Activated T-helper 9 cell treated with anti-CD3 and anti-CD28 coated beads, Interleukin-2, amount 50 U/mL, for 16 hours (primary cell): ENCODE measurements around the gene MAP3K12.
"Not testable (repeated sequence)": the region's sequence is repeated elsewhere in the genome, so short reads cannot be mapped to it uniquely, and the experiment has no call there.

Experiments
- DNase-seq: peaks from one replicate; pipeline ENCODE4 v3.0.0-alpha.2; 2020; ENCODE audit warnings: low read depth

The MAP3K12 gene, protein sequence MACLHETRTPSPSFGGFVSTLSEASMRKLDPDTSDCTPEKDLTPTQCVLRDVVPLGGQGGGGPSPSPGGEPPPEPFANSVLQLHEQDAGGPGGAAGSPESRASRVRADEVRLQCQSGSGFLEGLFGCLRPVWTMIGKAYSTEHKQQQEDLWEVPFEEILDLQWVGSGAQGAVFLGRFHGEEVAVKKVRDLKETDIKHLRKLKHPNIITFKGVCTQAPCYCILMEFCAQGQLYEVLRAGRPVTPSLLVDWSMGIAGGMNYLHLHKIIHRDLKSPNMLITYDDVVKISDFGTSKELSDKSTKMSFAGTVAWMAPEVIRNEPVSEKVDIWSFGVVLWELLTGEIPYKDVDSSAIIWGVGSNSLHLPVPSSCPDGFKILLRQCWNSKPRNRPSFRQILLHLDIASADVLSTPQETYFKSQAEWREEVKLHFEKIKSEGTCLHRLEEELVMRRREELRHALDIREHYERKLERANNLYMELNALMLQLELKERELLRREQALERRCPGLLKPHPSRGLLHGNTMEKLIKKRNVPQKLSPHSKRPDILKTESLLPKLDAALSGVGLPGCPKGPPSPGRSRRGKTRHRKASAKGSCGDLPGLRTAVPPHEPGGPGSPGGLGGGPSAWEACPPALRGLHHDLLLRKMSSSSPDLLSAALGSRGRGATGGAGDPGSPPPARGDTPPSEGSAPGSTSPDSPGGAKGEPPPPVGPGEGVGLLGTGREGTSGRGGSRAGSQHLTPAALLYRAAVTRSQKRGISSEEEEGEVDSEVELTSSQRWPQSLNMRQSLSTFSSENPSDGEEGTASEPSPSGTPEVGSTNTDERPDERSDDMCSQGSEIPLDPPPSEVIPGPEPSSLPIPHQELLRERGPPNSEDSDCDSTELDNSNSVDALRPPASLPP

DNA sequence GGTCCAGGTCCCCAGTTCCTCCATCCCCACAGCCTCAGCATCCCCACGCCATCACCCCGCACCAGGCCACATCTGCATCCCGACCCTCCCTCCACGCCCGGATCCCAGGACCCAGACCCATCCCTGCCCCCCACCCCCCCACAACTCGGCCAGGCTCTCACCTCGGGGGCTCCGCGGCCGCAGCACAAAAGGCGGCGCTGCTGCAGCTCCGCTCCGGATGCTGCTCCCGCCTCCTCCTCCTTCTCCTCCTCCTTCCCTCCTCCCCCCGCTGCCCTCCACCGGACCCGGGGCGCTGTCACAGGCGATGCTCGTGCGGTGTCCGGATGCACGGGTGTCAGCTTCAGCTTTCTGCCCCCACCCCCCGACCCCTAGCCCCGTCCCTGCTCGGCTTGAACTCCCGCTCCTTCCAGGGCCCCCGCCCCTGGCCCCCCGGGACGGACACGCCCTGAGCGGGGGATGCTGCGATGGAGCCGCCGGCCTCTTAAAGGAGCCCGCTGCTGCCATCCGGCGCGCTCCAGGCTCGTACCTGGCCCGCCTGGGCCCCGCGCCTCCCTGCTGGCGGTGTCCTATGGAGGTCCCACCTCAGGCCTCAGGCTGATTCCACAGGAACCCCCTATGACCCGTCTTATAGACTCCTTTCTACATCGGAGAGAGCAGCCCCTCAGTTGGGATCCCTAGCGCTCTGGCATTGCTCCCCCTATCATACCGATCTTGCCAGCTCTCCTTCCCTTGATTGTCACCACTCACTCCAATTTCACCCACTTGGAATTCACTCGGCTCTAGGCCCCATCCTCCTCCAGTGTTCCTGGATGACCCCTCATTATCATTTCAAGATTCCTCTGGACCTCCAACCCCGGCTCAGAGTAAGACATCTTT is at the start of gene MAP3K12:
Gene MAP3K12 (minus strand): TSS at position 193 of the 876 bp plus-strand sequence. CDS start 12,067 bp downstream, outside the sequence.
- peak; percentile 40 for DNase-seq

DNA sequence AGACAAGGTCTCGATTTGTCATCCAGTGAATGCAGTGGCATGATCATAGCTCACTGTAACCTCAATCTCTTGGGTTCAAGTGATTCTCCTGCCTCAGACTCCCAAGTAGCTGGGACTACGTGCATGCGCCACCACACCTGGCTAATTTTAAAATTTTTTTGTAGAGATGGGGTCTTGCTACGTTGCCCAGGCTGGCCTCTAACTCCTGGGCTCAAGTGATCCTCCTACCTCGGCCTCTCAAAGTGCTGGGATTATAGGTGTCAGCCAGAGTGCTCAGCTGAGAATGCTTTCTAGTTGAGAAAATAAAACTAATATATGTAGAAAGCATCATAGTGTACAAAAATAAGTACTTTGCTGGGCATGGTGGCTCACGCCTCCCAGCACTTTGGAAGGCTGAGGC is 49.1 kb upstream of the MAP3K12 start:
- not testable (repeated sequence) for DNase-seq

DNA sequence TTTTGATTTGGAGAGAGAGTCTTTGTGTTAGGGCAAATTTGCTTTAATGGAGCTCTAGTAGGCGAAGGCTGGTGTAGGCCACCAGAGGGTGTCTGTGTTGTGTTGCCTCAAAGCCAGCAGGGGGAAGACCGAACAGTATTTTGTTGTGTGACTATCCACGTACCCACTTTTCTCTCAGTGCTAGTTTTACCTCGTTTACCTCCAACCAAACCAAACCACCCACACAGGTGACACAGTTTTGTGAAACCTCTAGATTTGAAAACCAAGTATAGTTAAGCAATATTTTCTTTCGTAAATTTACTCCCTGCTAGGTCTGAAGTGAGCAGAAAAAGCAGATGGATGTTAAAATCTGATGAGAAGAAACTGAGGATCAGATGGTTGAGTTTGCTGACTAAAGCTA is 44.3 kb upstream of the MAP3K12 start:
- peak; percentile 24 for DNase-seq

DNA sequence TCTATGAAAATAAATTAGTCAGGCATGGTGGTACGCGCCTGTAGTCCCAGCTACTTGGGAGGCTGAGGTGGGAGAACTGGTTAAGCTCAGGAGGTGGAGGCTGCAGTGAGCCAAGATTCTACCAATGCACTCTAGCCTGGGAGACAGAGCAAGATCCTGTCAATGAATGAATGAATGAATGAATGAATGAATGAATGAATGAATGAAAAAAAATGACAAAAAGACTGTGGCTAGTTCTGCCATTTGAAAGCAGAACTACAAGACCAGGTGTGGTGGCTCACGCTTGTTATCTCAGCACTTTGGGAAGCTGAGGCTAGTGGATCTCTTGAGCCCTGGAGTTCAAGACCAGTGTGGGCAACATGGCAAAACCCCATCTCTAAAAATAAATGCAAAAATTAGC is 40.3 kb upstream of the MAP3K12 start:
- DNase-seq, result no peak

DNA sequence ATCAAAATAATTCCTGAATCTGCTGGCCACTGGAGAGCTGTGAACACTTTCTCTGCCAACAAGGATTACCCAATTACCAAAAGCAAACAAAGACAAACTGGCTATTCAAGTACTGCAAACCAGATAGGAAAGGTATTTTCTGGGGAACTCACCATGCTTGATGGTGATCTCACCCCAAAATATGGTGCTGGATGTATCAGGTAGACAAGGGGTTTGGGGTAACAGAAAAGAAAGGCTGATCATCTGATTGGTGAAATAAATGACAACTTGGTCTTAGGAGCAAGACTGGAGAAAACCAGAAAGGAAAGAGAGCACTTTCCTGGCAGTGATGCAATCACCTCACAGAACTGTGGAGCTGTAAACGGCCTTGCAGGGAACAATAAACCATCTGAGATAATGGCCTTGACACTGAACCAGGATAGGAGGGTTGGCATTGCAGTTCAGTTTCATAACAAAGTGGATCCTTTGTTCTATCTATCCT is 39.0 kb upstream of the MAP3K12 start:
- no peak for DNase-seq

DNA sequence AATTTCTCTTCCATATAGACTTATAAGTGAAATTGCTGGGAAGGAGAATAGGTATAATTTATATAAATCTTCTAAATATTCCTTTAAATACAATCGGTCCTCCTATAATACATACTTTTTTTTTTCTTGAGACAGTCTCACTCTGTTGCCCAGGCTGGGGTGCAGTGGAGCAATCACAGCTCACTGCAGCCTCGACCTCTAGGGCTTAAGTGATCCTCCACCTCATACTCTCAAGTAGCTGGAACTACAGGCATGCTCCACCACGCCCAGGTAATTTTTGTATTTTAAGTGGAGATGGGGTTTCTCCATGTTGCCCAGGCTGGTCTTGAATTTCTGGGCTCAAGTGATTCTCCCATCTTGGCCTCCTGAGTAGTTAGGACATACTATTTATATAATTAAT is 37.7 kb upstream of the MAP3K12 start:
- no peak for DNase-seq

DNA sequence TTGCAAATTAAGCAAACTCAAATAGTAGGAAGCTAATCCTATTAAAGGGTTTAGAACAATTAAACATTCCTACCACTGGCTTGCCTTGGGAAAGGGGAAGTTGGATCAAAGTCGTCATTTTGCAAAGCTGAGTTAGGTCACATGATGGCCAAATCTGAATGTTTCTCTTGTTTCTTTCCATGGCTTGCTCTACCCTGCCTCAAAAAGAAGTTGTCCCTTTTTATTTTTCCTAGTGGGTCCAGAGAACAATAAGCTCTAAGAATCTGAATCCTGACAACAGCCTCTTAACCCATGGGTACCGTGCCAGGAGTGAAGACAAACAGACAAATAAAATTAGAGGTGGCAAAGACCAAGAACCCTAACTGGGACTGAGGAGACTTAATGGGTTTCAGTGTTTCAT is 34.2 kb upstream of the MAP3K12 start:
- DNase-seq, result no peak

DNA sequence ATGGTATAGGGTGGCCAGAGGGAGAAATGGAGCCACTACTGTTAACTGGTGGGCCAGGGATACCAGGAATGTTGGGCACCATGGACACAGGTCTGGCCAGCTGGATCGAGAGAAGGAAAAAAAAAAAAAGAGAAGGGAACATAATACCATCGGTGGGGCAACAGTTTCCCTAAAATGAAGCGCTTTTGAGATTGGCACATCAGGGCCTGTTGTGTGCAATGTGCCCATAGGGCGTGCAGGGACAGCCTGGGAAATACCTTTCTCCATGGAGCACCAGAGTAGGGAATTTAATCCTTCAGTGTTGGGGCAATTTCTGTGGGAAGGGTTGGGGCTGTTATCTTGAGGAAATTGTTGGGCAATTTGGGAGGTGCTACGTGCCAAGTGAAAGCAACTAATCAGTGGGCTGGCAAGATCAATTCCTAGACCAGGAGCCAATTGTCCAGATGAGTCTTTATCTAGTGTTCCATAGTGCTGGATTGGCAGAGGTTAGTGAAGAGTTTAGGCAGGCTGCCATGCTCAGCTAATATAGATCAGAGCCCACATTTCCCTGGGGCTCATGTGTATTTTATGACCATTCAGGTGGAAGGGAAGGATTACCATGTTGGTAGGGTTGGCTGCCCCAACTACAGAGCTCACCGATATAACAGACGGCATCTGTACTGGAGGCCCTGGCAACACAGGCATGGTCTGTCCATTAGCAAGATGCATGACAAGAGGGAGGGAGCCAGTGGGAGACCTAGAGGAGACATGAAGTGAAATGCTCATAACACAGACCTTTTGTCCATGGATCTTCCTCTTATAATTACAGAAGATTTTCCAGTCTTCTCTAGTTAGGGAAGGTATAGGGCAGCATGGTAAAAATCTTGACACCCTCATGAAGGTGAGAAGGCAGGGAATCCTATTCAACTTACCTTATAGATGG is 33.5 kb upstream of the MAP3K12 start:
- no peak for DNase-seq

DNA sequence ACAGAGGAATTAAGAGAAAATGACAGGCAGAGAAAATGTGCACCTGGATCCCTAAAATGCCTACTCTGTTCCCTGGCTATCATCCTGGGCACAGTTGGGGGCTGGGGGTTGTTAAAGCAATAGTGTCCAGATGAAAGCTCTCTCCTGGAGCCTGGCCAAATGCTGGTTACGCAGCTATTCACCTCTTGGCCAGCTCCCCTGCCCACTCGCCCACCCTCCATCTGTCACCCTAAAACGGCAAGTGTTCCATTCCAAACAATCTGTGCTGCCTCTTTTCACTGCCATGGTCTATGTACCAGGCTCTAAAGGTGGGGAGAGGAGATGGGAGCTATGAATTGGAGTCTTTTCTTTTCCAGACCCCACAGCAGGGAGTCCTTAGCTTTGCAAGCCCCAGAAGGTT is 32.8 kb upstream of the MAP3K12 start:
- DNase-seq, result no peak

DNA sequence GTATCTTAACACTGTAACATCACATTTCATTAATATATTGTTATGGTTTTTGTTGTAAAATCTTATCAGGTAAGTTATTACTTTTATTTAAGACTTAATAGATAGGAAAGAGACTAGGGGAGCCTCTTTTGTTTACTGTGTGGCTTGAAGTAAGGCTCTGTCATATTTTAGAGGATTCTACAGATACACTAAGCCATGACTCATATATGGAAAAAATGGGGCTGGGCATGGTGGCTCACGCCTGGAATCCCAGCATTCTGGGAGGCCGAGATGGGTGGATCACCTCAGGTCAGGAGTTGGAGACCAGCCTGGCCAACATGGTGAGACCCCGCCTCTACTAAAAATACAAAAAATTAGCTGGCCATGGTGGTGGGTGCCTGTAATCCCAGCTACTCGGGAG is 31.7 kb upstream of the MAP3K12 start:
- no peak for DNase-seq

DNA sequence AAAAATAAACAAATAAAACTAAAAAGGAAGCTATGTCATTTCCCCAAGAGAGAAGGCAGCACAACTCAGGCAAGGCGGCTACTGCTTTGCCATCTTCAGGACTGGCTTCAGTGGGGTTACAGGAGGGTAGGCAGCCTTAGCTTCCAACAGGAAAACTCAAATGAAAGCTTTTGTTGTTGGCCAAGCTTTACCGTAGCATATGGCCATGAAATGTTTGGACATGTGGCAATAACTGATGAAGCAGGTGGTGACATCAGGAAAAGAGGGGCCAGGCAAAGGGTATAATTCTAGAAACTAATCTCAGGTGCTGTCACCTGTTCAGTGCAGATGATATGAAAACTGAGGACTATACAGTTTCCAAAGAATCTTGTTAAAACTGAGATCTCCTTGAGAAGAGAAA is 30.8 kb upstream of the MAP3K12 start:
- no peak for DNase-seq

DNA sequence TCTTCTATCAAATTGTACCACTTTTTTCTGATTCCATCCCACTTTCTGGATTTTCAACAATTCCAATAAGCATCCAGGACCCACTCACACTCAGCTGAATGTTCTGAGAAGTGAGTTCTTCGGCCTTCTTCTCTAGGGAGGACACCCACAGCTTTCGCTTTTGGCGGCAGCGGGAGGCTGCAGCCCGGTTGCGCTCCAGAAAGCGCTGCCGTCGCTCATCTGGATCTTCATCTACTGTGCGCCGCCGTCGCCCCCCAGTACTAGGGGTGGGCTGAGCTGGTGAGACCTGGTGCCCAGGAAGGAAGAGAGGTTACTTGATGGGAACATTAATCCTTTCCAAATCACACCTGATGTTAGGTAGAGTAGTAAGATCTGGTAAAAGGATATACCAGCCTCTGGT is 25.2 kb upstream of the MAP3K12 start:
- DNase-seq, result no peak

DNA sequence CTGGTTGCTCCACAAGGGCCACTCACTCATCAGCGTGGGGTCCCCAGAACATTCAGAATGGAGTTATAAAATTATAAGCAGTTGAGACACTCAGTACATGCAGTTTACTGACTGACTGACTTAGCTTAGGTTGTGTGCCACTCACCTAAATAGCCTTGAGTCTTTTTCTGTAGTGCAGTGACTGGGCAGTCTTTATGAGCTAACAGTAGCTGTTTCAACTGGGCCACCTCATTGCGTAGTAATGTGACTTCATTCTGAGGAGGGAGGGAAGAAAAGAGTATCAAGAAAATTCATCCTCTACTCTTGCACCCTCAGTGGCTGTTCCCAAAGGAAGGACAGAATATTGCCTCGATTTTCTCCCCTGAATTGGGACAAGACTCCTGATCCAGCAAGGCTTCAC is 23.9 kb upstream of the MAP3K12 start:
- DNase-seq, result no peak

DNA sequence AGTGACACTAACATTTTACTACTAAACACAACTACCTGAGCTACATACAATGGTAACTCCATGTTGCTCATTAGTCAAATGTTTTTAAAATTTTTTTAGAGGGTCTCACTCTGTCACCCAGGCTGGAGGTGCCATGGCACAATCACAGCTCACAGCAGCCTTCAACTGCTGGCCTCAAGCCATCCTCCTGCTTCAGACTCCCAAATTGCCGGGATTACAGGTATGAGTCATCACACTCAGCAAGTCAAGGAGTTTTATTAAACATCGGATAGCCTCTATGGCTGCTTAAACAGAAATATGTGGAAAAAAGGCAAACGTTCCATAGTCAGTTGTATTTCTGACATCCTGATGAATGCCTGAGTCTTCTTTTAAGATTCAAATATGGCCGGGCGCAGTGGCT is 19.1 kb upstream of the MAP3K12 start:
- DNase-seq, result no peak

DNA sequence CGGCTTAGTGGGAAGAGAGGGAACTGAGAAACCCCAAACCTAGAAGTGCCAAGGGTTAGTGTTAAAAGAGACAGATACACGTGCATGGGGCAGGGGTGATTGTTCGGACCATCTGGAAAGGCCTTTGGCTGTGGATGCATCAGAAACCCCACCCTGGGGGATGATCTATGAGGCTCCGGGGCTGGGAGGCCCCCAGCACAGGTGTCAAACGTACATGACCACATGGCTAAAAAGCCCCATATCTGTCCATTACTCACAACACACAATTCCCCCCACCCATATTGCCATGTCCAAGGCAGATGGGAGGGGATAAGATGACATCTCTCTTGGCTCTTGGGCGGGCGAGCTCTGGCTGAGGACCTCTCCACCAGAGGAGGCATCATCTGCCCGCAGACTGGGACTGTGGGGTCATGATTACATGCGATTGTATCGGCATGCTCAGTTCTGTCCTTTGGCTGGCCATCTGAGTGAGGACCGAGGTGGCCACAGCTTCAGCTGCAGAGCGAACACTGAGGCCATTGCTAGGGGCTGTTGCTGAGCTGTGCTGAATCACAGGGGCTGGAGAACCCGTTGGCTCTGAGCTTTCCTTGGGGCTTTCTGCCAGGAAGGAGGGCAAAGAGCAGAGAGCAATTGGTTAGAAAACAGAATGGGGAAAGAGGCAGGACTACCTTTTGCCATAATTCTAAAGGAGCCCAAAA is 17.6 kb upstream of the MAP3K12 start:
- no peak for DNase-seq

DNA sequence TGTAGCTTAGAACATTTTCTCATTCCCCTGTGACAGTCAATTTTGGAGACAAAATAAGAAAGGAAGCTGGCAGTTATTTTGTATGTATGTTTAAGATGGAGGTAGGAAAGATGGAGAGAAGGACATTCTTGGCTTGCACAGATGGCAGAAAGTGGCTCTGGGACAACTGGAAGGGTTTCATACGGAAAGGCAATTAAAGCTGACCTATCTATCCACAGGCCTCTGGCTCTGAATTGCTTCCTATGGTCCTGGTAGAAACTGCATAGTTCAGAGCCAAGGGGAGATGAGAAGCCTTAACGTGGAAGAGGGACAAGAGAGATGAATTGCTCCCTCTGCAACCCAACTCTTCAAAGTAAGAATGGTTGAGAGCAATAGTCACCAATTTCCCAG is 16.0 kb upstream of the MAP3K12 start:
- no peak for DNase-seq

DNA sequence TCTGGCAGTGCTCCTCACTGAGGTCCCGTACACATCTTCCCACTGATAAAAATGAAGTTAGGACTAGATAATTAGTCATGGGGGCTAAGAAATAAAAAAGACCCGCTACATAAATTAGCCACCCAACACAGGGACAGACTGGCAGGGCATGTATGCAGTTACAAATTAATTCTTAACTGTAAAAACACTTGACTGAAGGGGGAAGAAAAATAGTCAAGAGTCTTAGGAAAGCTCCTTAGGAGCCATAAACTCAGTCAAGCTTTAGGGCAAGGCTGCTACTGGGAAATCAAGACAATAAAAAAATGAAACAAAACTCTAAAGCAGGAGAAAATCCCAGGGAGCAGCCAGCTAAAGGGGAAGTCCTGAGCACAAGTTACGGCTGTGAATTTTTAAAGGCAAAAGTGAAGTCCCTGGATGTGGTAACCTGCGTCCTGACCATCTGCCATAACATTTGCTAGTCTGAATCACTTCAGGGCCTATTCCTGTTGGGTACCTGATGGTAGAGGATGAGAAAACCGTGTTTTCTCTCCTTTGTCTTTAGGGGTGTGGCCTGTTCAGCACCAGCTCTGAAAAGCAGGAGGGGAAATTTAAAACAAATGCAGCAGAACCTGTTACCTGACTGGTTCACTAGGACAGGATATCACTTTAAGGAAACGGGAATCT is 15.5 kb upstream of the MAP3K12 start:
- no peak for DNase-seq

DNA sequence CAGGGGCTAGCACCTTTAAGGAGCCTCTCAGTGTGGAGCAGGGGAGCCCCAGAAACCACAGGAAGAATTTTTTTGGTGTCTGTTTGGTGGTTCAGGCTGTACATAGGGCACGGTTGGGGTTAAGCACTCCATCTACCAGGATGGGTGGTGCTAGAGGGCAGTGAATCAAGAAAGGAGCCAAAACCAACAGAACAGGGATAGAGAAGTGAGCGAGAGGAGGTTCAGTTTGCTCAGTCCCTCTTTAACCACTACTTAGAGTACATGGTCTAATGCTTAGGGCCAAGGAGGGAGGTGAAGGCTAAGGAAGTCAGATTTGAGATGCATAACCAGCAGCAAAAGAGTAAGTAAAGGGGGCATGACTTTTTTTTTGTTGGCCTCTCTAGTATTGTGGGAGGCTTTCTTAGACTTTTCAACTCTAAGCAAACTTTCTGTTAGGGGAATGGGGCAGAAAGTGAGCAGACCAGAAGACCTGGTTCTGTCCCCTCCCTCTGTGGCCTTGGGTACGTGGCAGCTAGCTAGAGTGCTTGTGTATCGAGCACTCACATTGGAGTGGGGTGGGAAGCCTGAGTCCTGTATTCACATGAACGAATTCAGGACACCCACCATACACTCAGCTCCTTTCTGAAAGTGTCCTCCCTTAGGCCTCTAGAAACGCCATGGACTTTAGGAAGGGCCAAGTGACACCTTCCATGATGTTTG is 14.6 kb upstream of the MAP3K12 start:
- DNase-seq, result no peak

DNA sequence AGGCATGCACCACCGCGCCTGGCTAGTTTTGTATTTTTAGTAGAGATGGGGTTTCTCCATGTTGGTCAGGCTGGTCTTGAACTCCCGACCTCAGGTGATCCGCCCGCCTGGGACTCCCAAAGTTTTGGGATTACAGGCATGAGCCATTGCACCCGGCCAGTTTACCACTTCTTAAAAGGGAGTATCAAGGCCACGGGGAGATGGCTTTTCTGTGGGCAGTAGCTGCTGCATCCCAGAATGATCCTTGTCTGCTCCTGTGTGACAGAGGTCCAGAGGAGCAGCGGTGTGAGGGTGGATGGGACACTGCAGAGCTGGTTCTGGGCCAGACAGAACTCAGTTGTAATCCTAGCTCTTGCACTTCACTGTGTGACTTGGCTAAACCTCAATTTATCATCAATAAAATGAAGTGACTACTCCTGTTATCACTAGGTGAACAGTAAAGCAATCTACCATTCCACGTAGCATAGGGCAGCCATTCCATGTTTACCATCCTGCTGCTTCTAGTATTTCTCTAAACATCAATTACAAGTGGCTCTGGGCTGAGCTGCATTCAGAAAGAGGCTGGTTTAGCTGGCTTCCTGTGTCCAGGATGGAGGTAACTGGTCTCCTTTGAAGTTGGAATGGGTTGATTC is 11.0 kb upstream of the MAP3K12 start:
- DNase-seq, result no peak
